Karpas-422 (cell line): ENCODE results near the gene NTF4. TPM values are rescaled to one million over a fixed set of nuclear protein-coding genes. Genes with fewer than 3 reads are reported as not detected.

Experiments used
- small RNA-seq: library from RNA; depleted of rRNA; stranded (forward); fragments of <200 nt; gene quantifications from one replicate; pipeline ENCODE3, GENCODE V24; 2014
- total RNA-seq: library from RNA; depleted of rRNA; stranded (reverse); fragments of >200 nt; shearing (Covaris generic); gene quantifications from 2 replicates; pipeline ENCODE4 v1.2.3, GENCODE V29; 2014; ENCODE audit warnings: low replicate concordance; rRNA removed

NTF4 gene
- total RNA-seq, 1 experiment from 2014 or later = not detected

Small RNA genes lying within 50 kb of the gene (small RNA-seq; reads per million reads assigned to genes)
- not detected for gene RN7SL708P

Other genes starting within 250 kb of the NTF4 start
- 1.0 and 1.9 TPM in 2 replicates for gene HSD17B14, start 228.3 kb downstream of the NTF4 start, total RNA-seq
- gene PLEKHA4, start 196.2 kb downstream of the NTF4 start, total RNA-seq = not detected in 2 replicates
- gene PPP1R15A, start 192.4 kb downstream of the NTF4 start, total RNA-seq = 22.6 and 31.3 TPM in 2 replicates
- gene TULP2, start 166.1 kb downstream of the NTF4 start, total RNA-seq = not detected in 2 replicates
- 57.5 and 98.2 TPM in 2 replicates for gene NUCB1, start 164.5 kb downstream of the NTF4 start, total RNA-seq
- gene DHDH, start 131.1 kb downstream of the NTF4 start, total RNA-seq = 1.4 and 3.3 TPM in 2 replicates
- 93.8 and 164 TPM in 2 replicates for gene BAX, start 109.9 kb downstream of the NTF4 start, total RNA-seq
- gene FTL, start 99.5 kb downstream of the NTF4 start, total RNA-seq = 6,036 and 6,638 TPM in 2 replicates
- gene GYS1, start 71.5 kb downstream of the NTF4 start, total RNA-seq = 39.0 and 42.6 TPM in 2 replicates
- gene RUVBL2, start 70.9 kb downstream of the NTF4 start, total RNA-seq = 107 and 298 TPM in 2 replicates
- not detected in 2 replicates for gene LHB, start 47.7 kb downstream of the NTF4 start, total RNA-seq
- not detected in 2 replicates for gene CGB3, start 40.5 kb downstream of the NTF4 start, total RNA-seq
- not detected in 2 replicates for gene CGB2, start 32.9 kb downstream of the NTF4 start, total RNA-seq
- gene CGB1, start 27.9 kb downstream of the NTF4 start, total RNA-seq = not detected in 2 replicates
- gene CGB5, start 21.0 kb downstream of the NTF4 start, total RNA-seq = not detected in 2 replicates
- gene CGB8, start 15.7 kb downstream of the NTF4 start, total RNA-seq = not detected in 2 replicates
- gene CGB7, start 7.1 kb downstream of the NTF4 start, total RNA-seq = not detected in 2 replicates
- not detected in 2 replicates for gene KCNA7, start 7.9 kb upstream of the NTF4 start, total RNA-seq
- 420 and 646 TPM in 2 replicates for gene SNRNP70, start 20.6 kb upstream of the NTF4 start, total RNA-seq
- gene LIN7B, start 49.6 kb upstream of the NTF4 start, total RNA-seq = 6.4 and 23.4 TPM in 2 replicates
- gene C19orf73, start 54.3 kb upstream of the NTF4 start, total RNA-seq = 3.4 and 5.5 TPM in 2 replicates
- 5.4 and 7.9 TPM in 2 replicates for gene PPFIA3, start 54.7 kb upstream of the NTF4 start, total RNA-seq
- not detected in 2 replicates for gene HRC, start 90.6 kb upstream of the NTF4 start, total RNA-seq
- gene TRPM4, start 93.0 kb upstream of the NTF4 start, total RNA-seq = not detected in 2 replicates